ENCODE results near the gene PHOSPHO1. TPM values are rescaled to one million over a fixed set of nuclear protein-coding genes. Genes with fewer than 3 reads are reported as not detected.

The PHOSPHO1 gene
- total RNA-seq, 2 experiments from 2014 or later = not detected

GRCh38 chr17:49258394-49258793 lies 27.8 kb upstream of the PHOSPHO1 start:
- Histone ChIP-seq H4K20me1 (ENCODE audit: insufficient read depth, low read length) (no peaks in the 10 kb centered on the region), H3K27ac (ENCODE audit: low read depth, low read length, poor library complexity, severe bottlenecking) (no peak overlapping the region), H3K4me1 (ENCODE audit: insufficient read depth, low read length, poor library complexity, severe bottlenecking) (no peaks in the 10 kb centered on the region), H3K4me2 (ENCODE audit: low read length) (no peak overlapping the region), H3K9me2 (ENCODE audit: insufficient read depth, low read length) (no peaks in the 10 kb centered on the region), H3K9me3 (ENCODE audit: low read length) (no peaks in the 10 kb centered on the region), H3K36me3 (ENCODE audit: insufficient read depth, low read length) (no peaks in the 10 kb centered on the region), H2AFZ (ENCODE audit: low read length) (no peak overlapping the region), H3K79me2 (ENCODE audit: insufficient read depth, low read depth, low read length) (no peaks in the 10 kb centered on the region), H3K4me3 (ENCODE audit: low read depth, low read length, poor library complexity, severe bottlenecking) (no peak overlapping the region)
- ChIA-PET POLR2A (no interaction called here), CTCF (ENCODE audit: unreplicated experiment) (no interaction called here)
- intact Hi-C loops (cut with micrococcal nuclease; ENCODE audit: unreplicated experiment) = no loop called here
- no peak for TF ChIP-seq EZH2phosphoT487 (IDR thresholded peaks at IDR 0.05; ENCODE audit: borderline replicate concordance, low read depth, low read length)
- TF ChIP-seq CTCF (conservative IDR thresholded peaks at IDR 0.05; ENCODE audit: low read length) = no peak
- BruUV-seq (replicated peaks) = no TSS peak
- no peak for DNase-seq (ENCODE audit: low spot score)

- ChIA-PET POLR2A (no interaction called here), CTCF (ENCODE audit: unreplicated experiment) (no interaction called here)
- no peak for DNase-seq (ENCODE audit: low spot score)
These were observed 24.5 kb upstream of the PHOSPHO1 start for GRCh38 chr17:49255125-49255524.

GRCh38 chr17:49254066-49254465 lies 23.5 kb upstream of the PHOSPHO1 start:
- CTCF ChIA-PET (ENCODE audit: unreplicated experiment) = interaction anchor here (0.7 kb wide), 1 partner anchor 11 kb away, joined by 3 read pairs; no protein-coding TSS in a partner anchor
- H3K4me2 ChIP-seq (ENCODE audit: low read length) = no peak overlapping the region
- no peaks in the 10 kb centered on the region for H4K20me1 ChIP-seq (ENCODE audit: insufficient read depth, low read length)
- H3K4me1 ChIP-seq (ENCODE audit: insufficient read depth, low read length, poor library complexity, severe bottlenecking) = no peaks in the 10 kb centered on the region
- H3K36me3 ChIP-seq (ENCODE audit: insufficient read depth, low read length) = no peaks in the 10 kb centered on the region
- DNase-seq (ENCODE audit: low spot score) = no peak
- intact Hi-C loops (cut with micrococcal nuclease; ENCODE audit: unreplicated experiment) = no loop called here
- no TSS peak for BruUV-seq (replicated peaks)
- no peaks in the 10 kb centered on the region for H3K79me2 ChIP-seq (ENCODE audit: insufficient read depth, low read depth, low read length)
- no peaks in the 10 kb centered on the region for H3K9me3 ChIP-seq (ENCODE audit: low read length)
- POLR2A ChIA-PET = no interaction called here
- TF ChIP-seq CTCF (conservative IDR thresholded peaks at IDR 0.05; ENCODE audit: low read length) (peak; percentile 49), EZH2phosphoT487 (IDR thresholded peaks at IDR 0.05; ENCODE audit: borderline replicate concordance, low read depth, low read length) (no peak)
- H2AFZ ChIP-seq (ENCODE audit: low read length) = no peak overlapping the region
- H3K27ac ChIP-seq (ENCODE audit: low read depth, low read length, poor library complexity, severe bottlenecking) = no peak overlapping the region
- H3K4me3 ChIP-seq (ENCODE audit: low read depth, low read length, poor library complexity, severe bottlenecking) = no peak overlapping the region
- H3K9me2 ChIP-seq (ENCODE audit: insufficient read depth, low read length) = no peaks in the 10 kb centered on the region

More at GRCh38 chr17:49255125-49255524, 24.5 kb upstream of the PHOSPHO1 start:
- intact Hi-C loops (cut with micrococcal nuclease; ENCODE audit: unreplicated experiment) = no loop called here
- no peaks in the 10 kb centered on the region for H3K79me2 ChIP-seq (ENCODE audit: insufficient read depth, low read depth, low read length)
- H3K4me1 ChIP-seq (ENCODE audit: insufficient read depth, low read length, poor library complexity, severe bottlenecking) = no peaks in the 10 kb centered on the region
- no peak overlapping the region for H3K4me3 ChIP-seq (ENCODE audit: low read depth, low read length, poor library complexity, severe bottlenecking)
- no peak overlapping the region for H2AFZ ChIP-seq (ENCODE audit: low read length)
- no peak overlapping the region for H3K4me2 ChIP-seq (ENCODE audit: low read length)
- no peaks in the 10 kb centered on the region for H4K20me1 ChIP-seq (ENCODE audit: insufficient read depth, low read length)
- H3K9me2 ChIP-seq (ENCODE audit: insufficient read depth, low read length) = no peaks in the 10 kb centered on the region
- TF ChIP-seq CTCF (conservative IDR thresholded peaks at IDR 0.05; ENCODE audit: low read length) (no peak), EZH2phosphoT487 (IDR thresholded peaks at IDR 0.05; ENCODE audit: borderline replicate concordance, low read depth, low read length) (no peak)
- no peaks in the 10 kb centered on the region for H3K9me3 ChIP-seq (ENCODE audit: low read length)
- BruUV-seq (replicated peaks) = no TSS peak
- H3K36me3 ChIP-seq (ENCODE audit: insufficient read depth, low read length) = no peaks in the 10 kb centered on the region
- no peak overlapping the region for H3K27ac ChIP-seq (ENCODE audit: low read depth, low read length, poor library complexity, severe bottlenecking)
